Measurements from ENCODE around the gene CRACR2B. TPM values are rescaled to one million over a fixed set of nuclear protein-coding genes. Genes with fewer than 3 reads are reported as not detected.

Gene CRACR2B
- total RNA-seq, 1 experiment from 2014 or later: 0.48 TPM

GRCh38 chr11:862081-862661, 34.5 kb downstream of the CRACR2B start:
- Histone ChIP-seq H3K4me1 (ENCODE audit: low read length) (peaks cover under 1% of the 10 kb centered on the region), H3K27me3 (ENCODE audit: low read length) (no peaks in the 10 kb centered on the region), H4K20me1 (ENCODE audit: insufficient read depth, low read depth, low read length) (0 out of 2 replicates have a peak, but pooled peaks cover 6% of the 10 kb centered on the region), H3K36me3 (ENCODE audit: insufficient read depth, low read length) (no peaks in the 10 kb centered on the region), H3K9me3 (ENCODE audit: low read length) (no peaks in the 10 kb centered on the region), H3K4me2 (ENCODE audit: low read depth, low read length, poor library complexity, severe bottlenecking) (no peak overlapping the region), H3K9ac (ENCODE audit: low read length) (no peak overlapping the region), H3K79me2 (ENCODE audit: low read length) (no peaks in the 10 kb centered on the region), H3K9me2 (replicated peaks; ENCODE audit: insufficient read depth, low read length) (no peaks in the 10 kb centered on the region), H3K4me3 (ENCODE audit: low read length) (no peak overlapping the region), H3K27ac (ENCODE audit: low read length) (no peak overlapping the region), H2AFZ (ENCODE audit: low read length) (no peak overlapping the region)
- no peak for DNase-seq

DNA sequence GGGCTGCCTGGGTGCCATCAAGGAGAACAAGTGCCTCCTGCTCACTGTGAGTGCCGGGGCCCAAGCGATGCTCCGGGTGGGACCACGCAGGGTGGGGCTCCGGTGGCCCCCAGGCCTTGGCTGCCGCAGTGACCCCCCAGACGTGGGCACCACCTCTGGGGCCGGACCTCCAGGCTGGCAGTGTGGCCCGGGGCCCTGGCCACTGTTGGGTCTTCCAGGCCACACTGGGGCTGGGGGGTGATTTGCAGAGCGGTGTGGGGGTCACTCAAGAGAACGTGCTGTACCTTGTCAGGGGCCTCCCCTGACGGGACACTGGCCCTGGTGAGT, 34.9 kb downstream of the CRACR2B start:
- Histone ChIP-seq H3K9me2 (replicated peaks; ENCODE audit: insufficient read depth, low read length) (no peaks in the 10 kb centered on the region), H3K36me3 (ENCODE audit: insufficient read depth, low read length) (no peaks in the 10 kb centered on the region), H4K20me1 (ENCODE audit: insufficient read depth, low read depth, low read length) (0 out of 2 replicates have a peak, but pooled peaks cover 6% of the 10 kb centered on the region), H3K4me3 (ENCODE audit: low read length) (no peak overlapping the region), H3K79me2 (ENCODE audit: low read length) (no peaks in the 10 kb centered on the region), H3K4me2 (ENCODE audit: low read depth, low read length, poor library complexity, severe bottlenecking) (no peak overlapping the region), H3K27me3 (ENCODE audit: low read length) (no peaks in the 10 kb centered on the region), H2AFZ (ENCODE audit: low read length) (no peak overlapping the region), H3K4me1 (ENCODE audit: low read length) (no peaks in the 10 kb centered on the region), H3K9me3 (ENCODE audit: low read length) (no peaks in the 10 kb centered on the region), H3K27ac (ENCODE audit: low read length) (no peak overlapping the region), H3K9ac (ENCODE audit: low read length) (no peak overlapping the region)
- DNase-seq: no peak

DNA sequence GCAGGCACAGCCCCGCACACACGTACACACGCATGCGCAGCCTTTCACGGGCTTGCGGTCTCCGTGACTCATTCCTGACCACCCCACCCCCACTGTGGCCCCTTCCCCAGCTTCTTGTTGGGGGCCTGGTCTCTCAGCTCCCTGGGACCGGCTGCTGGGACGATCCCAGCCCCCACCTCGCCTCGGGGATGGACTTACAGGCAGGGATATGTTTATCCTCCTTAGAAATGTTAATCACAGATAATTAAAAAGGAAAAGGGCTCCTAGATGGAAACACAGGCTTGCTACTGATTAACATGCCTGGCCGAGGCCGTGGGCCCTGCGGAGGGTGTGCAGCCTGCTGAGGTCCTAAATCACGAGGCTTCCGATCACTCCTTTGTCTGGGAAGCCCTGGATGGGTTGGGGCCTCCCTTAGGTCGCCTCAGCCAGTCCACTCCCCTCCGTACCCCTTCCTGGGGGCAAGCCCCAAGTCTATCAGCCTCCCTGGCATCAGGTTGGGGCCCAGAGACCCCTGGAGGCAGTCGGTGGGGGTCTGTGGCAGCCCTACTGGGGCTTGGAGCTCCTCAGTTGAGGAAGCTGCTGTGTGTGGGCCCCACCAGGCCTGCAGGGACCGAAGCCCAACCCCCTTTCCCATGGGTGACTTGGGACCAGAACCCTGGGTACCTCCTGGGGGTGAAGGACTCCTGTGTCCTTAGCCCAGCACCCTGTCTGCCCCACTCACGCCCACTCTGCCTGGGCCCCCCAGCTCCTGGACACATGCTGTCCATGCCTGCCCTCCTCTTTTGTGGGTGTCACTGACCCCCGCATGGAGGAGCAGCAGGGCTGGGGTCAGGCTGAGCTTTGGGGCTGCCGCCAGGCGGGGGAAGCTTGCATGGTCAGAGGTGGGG, 35.5 kb downstream of the CRACR2B start:
- no peaks in the 10 kb centered on the region for H3K36me3 ChIP-seq (ENCODE audit: insufficient read depth, low read length)
- H3K27ac ChIP-seq (ENCODE audit: low read length): no peak overlapping the region
- 0 out of 2 replicates have a peak, but pooled peaks cover 6% of the 10 kb centered on the region for H4K20me1 ChIP-seq (ENCODE audit: insufficient read depth, low read depth, low read length)
- no peaks in the 10 kb centered on the region for H3K9me3 ChIP-seq (ENCODE audit: low read length)
- H3K79me2 ChIP-seq (ENCODE audit: low read length): no peaks in the 10 kb centered on the region
- DNase-seq: no peak
- H3K27me3 ChIP-seq (ENCODE audit: low read length): no peaks in the 10 kb centered on the region
- no peak overlapping the region for H3K9ac ChIP-seq (ENCODE audit: low read length)
- no peaks in the 10 kb centered on the region for H3K9me2 ChIP-seq (replicated peaks; ENCODE audit: insufficient read depth, low read length)
- H3K4me2 ChIP-seq (ENCODE audit: low read depth, low read length, poor library complexity, severe bottlenecking): no peak overlapping the region
- no peak overlapping the region for H2AFZ ChIP-seq (ENCODE audit: low read length)
- no peaks in the 10 kb centered on the region for H3K4me1 ChIP-seq (ENCODE audit: low read length)
- H3K4me3 ChIP-seq (ENCODE audit: low read length): no peak overlapping the region

- no peak overlapping the region for H3K4me2 ChIP-seq (ENCODE audit: low read depth, low read length, poor library complexity, severe bottlenecking)
- no peaks in the 10 kb centered on the region for H3K36me3 ChIP-seq (ENCODE audit: insufficient read depth, low read length)
- H3K9me3 ChIP-seq (ENCODE audit: low read length): no peaks in the 10 kb centered on the region
- H3K27ac ChIP-seq (ENCODE audit: low read length): no peak overlapping the region
- H3K4me1 ChIP-seq (ENCODE audit: low read length): no peaks in the 10 kb centered on the region
- H3K9ac ChIP-seq (ENCODE audit: low read length): no peak overlapping the region
- H2AFZ ChIP-seq (ENCODE audit: low read length): no peak overlapping the region
- H4K20me1 ChIP-seq (ENCODE audit: insufficient read depth, low read depth, low read length): 0 out of 2 replicates have a peak, but pooled peaks cover 6% of the 10 kb centered on the region
- no peak overlapping the region for H3K4me3 ChIP-seq (ENCODE audit: low read length)
- no peak for DNase-seq
- H3K27me3 ChIP-seq (ENCODE audit: low read length): no peaks in the 10 kb centered on the region
- H3K79me2 ChIP-seq (ENCODE audit: low read length): no peaks in the 10 kb centered on the region
- H3K9me2 ChIP-seq (replicated peaks; ENCODE audit: insufficient read depth, low read length): no peaks in the 10 kb centered on the region
These were observed 36.5 kb downstream of the CRACR2B start for GRCh38 chr11:863910-864827.

- Histone ChIP-seq H2AFZ (ENCODE audit: low read length) (no peak overlapping the region), H3K4me1 (ENCODE audit: low read length) (no peaks in the 10 kb centered on the region), H4K20me1 (ENCODE audit: insufficient read depth, low read depth, low read length) (0 out of 2 replicates have a peak, but pooled peaks cover 6% of the 10 kb centered on the region), H3K4me2 (ENCODE audit: low read depth, low read length, poor library complexity, severe bottlenecking) (no peak overlapping the region), H3K4me3 (ENCODE audit: low read length) (no peak overlapping the region), H3K27ac (ENCODE audit: low read length) (no peak overlapping the region), H3K9me3 (ENCODE audit: low read length) (no peaks in the 10 kb centered on the region), H3K9ac (ENCODE audit: low read length) (no peak overlapping the region), H3K79me2 (ENCODE audit: low read length) (no peaks in the 10 kb centered on the region), H3K9me2 (replicated peaks; ENCODE audit: insufficient read depth, low read length) (no peaks in the 10 kb centered on the region), H3K27me3 (ENCODE audit: low read length) (no peaks in the 10 kb centered on the region), H3K36me3 (ENCODE audit: insufficient read depth, low read length) (no peaks in the 10 kb centered on the region)
- DNase-seq: no peak
These were observed 37.2 kb downstream of the CRACR2B start for GRCh38 chr11:864898-865297.

DNA sequence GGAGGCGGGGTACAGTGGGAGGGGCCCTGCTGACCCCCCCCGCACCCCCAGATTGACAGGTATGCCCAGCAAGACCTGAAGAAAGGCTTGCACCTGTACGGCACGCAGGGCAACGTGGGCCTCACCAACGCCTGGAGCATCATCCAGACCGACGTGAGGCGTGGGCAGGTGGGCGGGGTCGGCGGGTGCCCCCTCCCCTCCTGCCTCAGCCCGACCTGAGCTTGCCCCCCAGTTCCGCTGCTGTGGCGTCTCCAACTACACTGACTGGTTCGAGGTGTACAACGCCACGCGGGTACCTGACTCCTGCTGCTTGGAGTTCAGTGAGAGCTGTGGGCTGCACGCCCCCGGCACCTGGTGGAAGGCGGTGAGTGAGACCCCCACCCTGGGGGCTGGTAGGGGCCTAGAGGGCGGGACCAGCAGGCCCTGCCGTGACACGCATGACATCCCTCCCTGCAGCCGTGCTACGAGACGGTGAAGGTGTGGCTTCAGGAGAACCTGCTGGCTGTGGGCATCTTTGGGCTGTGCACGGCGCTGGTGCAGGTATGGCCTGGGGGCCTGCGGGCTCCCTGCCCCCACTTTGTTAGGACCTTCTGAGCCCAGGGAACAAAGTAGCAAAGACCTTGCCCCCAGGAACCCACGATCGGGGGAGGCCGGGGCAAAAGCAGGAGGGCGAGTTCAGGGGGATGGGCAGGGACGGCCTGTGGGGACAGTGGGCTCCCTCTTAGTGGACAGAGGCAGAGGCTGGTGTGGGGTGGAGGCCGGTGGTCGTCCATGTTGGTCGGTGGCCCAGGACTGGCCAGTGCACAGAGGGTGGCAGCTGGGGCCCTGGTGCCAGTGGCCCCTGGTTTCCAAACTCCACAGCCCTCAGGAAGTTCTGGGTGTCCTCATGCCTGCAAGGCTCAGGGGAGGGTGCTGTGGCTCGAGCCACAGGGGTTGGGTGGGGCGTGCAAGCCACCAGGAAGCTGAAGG, 38.0 kb downstream of the CRACR2B start:
- H3K36me3 ChIP-seq (ENCODE audit: insufficient read depth, low read length): no peaks in the 10 kb centered on the region
- H3K4me2 ChIP-seq (ENCODE audit: low read depth, low read length, poor library complexity, severe bottlenecking): no peak overlapping the region
- H2AFZ ChIP-seq (ENCODE audit: low read length): no peak overlapping the region
- no peaks in the 10 kb centered on the region for H3K9me2 ChIP-seq (replicated peaks; ENCODE audit: insufficient read depth, low read length)
- no peak overlapping the region for H3K9ac ChIP-seq (ENCODE audit: low read length)
- H3K27ac ChIP-seq (ENCODE audit: low read length): no peak overlapping the region
- H3K4me3 ChIP-seq (ENCODE audit: low read length): no peak overlapping the region
- no peak for DNase-seq
- H3K4me1 ChIP-seq (ENCODE audit: low read length): no peaks in the 10 kb centered on the region
- H3K9me3 ChIP-seq (ENCODE audit: low read length): no peaks in the 10 kb centered on the region
- no peaks in the 10 kb centered on the region for H3K79me2 ChIP-seq (ENCODE audit: low read length)
- H3K27me3 ChIP-seq (ENCODE audit: low read length): no peaks in the 10 kb centered on the region
- H4K20me1 ChIP-seq (ENCODE audit: insufficient read depth, low read depth, low read length): 0 out of 2 replicates have a peak, but pooled peaks cover 6% of the 10 kb centered on the region

DNA sequence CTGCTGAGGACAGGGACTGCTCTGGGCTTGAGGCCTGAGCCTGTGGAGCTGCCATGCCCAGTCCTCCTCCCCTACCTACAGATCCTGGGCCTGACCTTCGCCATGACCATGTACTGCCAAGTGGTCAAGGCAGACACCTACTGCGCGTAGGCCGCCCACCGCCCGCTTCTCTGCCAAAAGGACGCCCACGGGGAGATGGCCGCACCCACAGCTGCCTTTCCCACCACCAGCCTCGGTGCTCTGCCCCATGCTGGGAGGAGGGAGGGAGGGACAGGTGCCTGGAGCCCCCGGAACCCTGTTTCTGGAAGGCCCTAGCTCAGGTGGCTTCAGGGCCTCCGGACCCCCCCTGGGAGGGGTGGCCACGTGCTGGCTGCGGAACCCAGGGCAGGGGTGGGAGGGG, 38.8 kb downstream of the CRACR2B start:
- H3K9me2 ChIP-seq (replicated peaks; ENCODE audit: insufficient read depth, low read length): no peaks in the 10 kb centered on the region
- no peaks in the 10 kb centered on the region for H3K4me1 ChIP-seq (ENCODE audit: low read length)
- H3K4me2 ChIP-seq (ENCODE audit: low read depth, low read length, poor library complexity, severe bottlenecking): no peak overlapping the region

More for the DNA sequence above, 38.8 kb downstream of the CRACR2B start:
- Histone ChIP-seq H3K36me3 (ENCODE audit: insufficient read depth, low read length) (no peaks in the 10 kb centered on the region), H4K20me1 (ENCODE audit: insufficient read depth, low read depth, low read length) (0 out of 2 replicates have a peak, but pooled peaks cover 6% of the 10 kb centered on the region), H3K9ac (ENCODE audit: low read length) (no peak overlapping the region), H2AFZ (ENCODE audit: low read length) (no peak overlapping the region), H3K27ac (ENCODE audit: low read length) (no peak overlapping the region), H3K79me2 (ENCODE audit: low read length) (no peaks in the 10 kb centered on the region), H3K4me3 (ENCODE audit: low read length) (no peak overlapping the region), H3K9me3 (ENCODE audit: low read length) (no peaks in the 10 kb centered on the region), H3K27me3 (ENCODE audit: low read length) (no peaks in the 10 kb centered on the region)
- DNase-seq: no peak
